D721Med (cell line): ENCODE results near the gene TPRA1.

Experiments
- DNase-seq: peaks from one replicate; pipeline ENCODE4 v3.0.0; 2011; ENCODE audit warnings: low spot score; ENCODE audit not compliant: insufficient read length
- FAIRE-seq: peaks from 2 replicates; lab custom pipeline; 2011; peaks lifted over from hg19 to GRCh38; lab: Jason Lieb, UNC
- CTCF ChIP-seq: IDR thresholded peaks from 2 replicates; pipeline ENCODE4 v1.5.1; 2012; ENCODE audit warnings: mild to moderate bottlenecking, control low read depth; ENCODE audit not compliant: insufficient read depth; ENCODE audit errors: missing control alignments

TPRA1 gene

GRCh38 chr3:127615631-127616305, 25.2 kb upstream of the TPRA1 start:
- FAIRE-seq = no peak
- TF ChIP-seq CTCF = no peak
- DNase-seq = no peak

- FAIRE-seq (no peak), DNase-seq (no peak)
- TF ChIP-seq CTCF = no peak
Observed at GRCh38 chr3:127614928-127615589, 24.5 kb upstream of the TPRA1 start.

GRCh38 chr3:127613406-127613805, 22.9 kb upstream of the TPRA1 start:
- FAIRE-seq (no peak), DNase-seq (no peak)
- TF ChIP-seq CTCF = no peak

- no peak for FAIRE-seq
- DNase-seq = no peak
- TF ChIP-seq CTCF = no peak
Observed at GRCh38 chr3:127612966-127613365, 22.4 kb upstream of the TPRA1 start.

GRCh38 chr3:127611251-127611650, 20.7 kb upstream of the TPRA1 start:
- DNase-seq (no peak), FAIRE-seq (no peak)
- TF ChIP-seq CTCF = no peak

GRCh38 chr3:127610105-127610504, 19.6 kb upstream of the TPRA1 start:
- DNase-seq (no peak), FAIRE-seq (no peak)
- no peak for TF ChIP-seq CTCF

GRCh38 chr3:127608362-127608718, 17.8 kb upstream of the TPRA1 start:
- no peak for TF ChIP-seq CTCF
- FAIRE-seq = no peak

More at GRCh38 chr3:127608362-127608718, 17.8 kb upstream of the TPRA1 start:
- no peak for DNase-seq
